H1 (cell line): ENCODE results near the gene LRRC49. TPM values are rescaled to one million over a fixed set of nuclear protein-coding genes. Genes with fewer than 3 reads are reported as not detected.

Experiments
- CTCF ChIA-PET: fragments of 300-600 bp; sonication (Branson Sonifier 250); formaldehyde crosslinking; loops from one replicate; lab custom pipeline; 2021; ENCODE audit not compliant: partially characterized antibody; lab: Charles Lee
- POLR2A ChIA-PET: fragments of 300-600 bp; sonication (Branson Sonifier 250); formaldehyde crosslinking; loops from one replicate; lab custom pipeline; 2021; ENCODE audit warnings: inconsistent platforms; ENCODE audit not compliant: partially characterized antibody; lab: Charles Lee
- DNase-seq, 2 experiments: peaks; one replicate each; pipeline versions ENCODE4 v3.0.0 to v3.0.0-alpha.2; 2010 to 2022; ENCODE audit warnings: low spot score in 2 of 2, low read depth in 1 of 2, mixed read lengths in 1 of 2
- FAIRE-seq: peaks from 2 replicates; lab custom pipeline; 2011; peaks lifted over from hg19 to GRCh38; lab: Jason Lieb, UNC
- H2AFZ ChIP-seq: 2 replicates; pipeline ENCODE4 v1.8.1; 2012; ENCODE audit warnings: low read length, inconsistent platforms
- H2AK5ac ChIP-seq: 2 replicates; pipeline ENCODE4 v1.6.1; 2013; ENCODE audit warnings: low read depth, low read length
- H2BK120ac ChIP-seq: replicated peaks from 2 replicates; pipeline ENCODE3; 2013; ENCODE audit warnings: low read depth, low read length, inconsistent platforms
- H2BK12ac ChIP-seq: 2 replicates; pipeline ENCODE4 v1.6.1; 2013; ENCODE audit warnings: low read depth, low read length
- H2BK15ac ChIP-seq: 2 replicates; pipeline ENCODE4 v1.6.1; 2013; ENCODE audit warnings: low read length
- H2BK20ac ChIP-seq: 2 replicates; pipeline ENCODE4 v1.6.1; 2013; ENCODE audit warnings: low read length
- H2BK5ac ChIP-seq: 2 replicates; pipeline ENCODE4 v1.6.1; 2013; ENCODE audit warnings: low read depth, low read length
- H3K14ac ChIP-seq: 2 replicates; pipeline ENCODE4 v1.6.1; 2013; ENCODE audit warnings: inconsistent platforms; ENCODE audit not compliant: insufficient read length
- H3K18ac ChIP-seq: 2 replicates; pipeline ENCODE4 v1.6.1; 2013; ENCODE audit warnings: low read length; ENCODE audit errors: extremely low read depth
- H3K23ac ChIP-seq: 2 replicates; pipeline ENCODE4 v1.6.1; 2013; ENCODE audit warnings: inconsistent platforms; ENCODE audit not compliant: insufficient read length
- H3K23me2 ChIP-seq: 2 replicates; pipeline ENCODE4 v1.6.1; 2013; ENCODE audit warnings: low read depth, low read length
- H3K27ac ChIP-seq: 2 replicates; pipeline ENCODE4 v1.6.1; 2011; ENCODE audit warnings: low read depth, low read length, inconsistent platforms
- H3K27me3 ChIP-seq, 4 experiments: replicated peaks in 1 of 4; 1 replicate in 1 of 4; 2 replicates in 3 of 4; pipeline versions ENCODE4 v1.6.1 to v1.8.1; 2011 to 2013; ENCODE audit warnings: low read length in 3 of 4, mild to moderate bottlenecking in 3 of 4, inconsistent platforms in 2 of 4, mixed read lengths in 2 of 4, moderate library complexity in 1 of 4; ENCODE audit not compliant: control insufficient read depth in 3 of 4, insufficient read depth in 3 of 4; ENCODE audit errors: extremely low read depth in 1 of 4
- H3K36me3 ChIP-seq, 4 experiments: 2 replicates each; pipeline versions ENCODE4 v1.6.1 to v1.8.1; 2011 to 2013; ENCODE audit warnings: mild to moderate bottlenecking in 4 of 4, low read length in 3 of 4, moderate library complexity in 2 of 4, control low read depth in 1 of 4, inconsistent platforms in 1 of 4; ENCODE audit not compliant: insufficient read depth in 4 of 4, control insufficient read depth in 2 of 4
- H3K4ac ChIP-seq: replicated peaks from 2 replicates; pipeline ENCODE3; 2013; ENCODE audit warnings: low read length, low read depth, mixed read lengths, inconsistent platforms; ENCODE audit not compliant: insufficient read length
- H3K4me1 ChIP-seq, 4 experiments: replicated peaks in 1 of 4; 1 replicate in 1 of 4; 2 replicates in 3 of 4; pipeline versions ENCODE4 v1.6.1 to v1.8.1; 2011 to 2013; ENCODE audit warnings: low read length in 3 of 4, inconsistent platforms in 2 of 4, mixed read lengths in 1 of 4; ENCODE audit not compliant: insufficient read depth in 4 of 4, control insufficient read depth in 3 of 4
- H3K4me2 ChIP-seq, 2 experiments: 2 replicates each; pipeline versions ENCODE4 v1.6.1 to v1.8.1; 2011 to 2013; ENCODE audit warnings: low read depth in 2 of 2, low read length in 2 of 2, control low read depth in 1 of 2, inconsistent platforms in 1 of 2, mild to moderate bottlenecking in 1 of 2; ENCODE audit not compliant: insufficient read depth in 1 of 2
- H3K4me3 ChIP-seq, 4 experiments: fragments of 200-600, 300-600 bp in 1 of 4; sonication (generic), shearing (Covaris generic), sonication (Bioruptor Twin) in 1 of 4; 2 replicates each; pipeline versions ENCODE4 v1.5.1 to v1.8.1; 2011 to 2016; ENCODE audit warnings: low read length in 4 of 4, low read depth in 3 of 4, control low read depth in 2 of 4, inconsistent platforms in 2 of 4, mild to moderate bottlenecking in 2 of 4, mixed read lengths in 1 of 4, moderate library complexity in 1 of 4; ENCODE audit not compliant: insufficient read depth in 2 of 4; ENCODE audit errors: extremely low read depth in 1 of 4
- H3K56ac ChIP-seq: replicated peaks from 2 replicates; pipeline ENCODE3; 2013; ENCODE audit warnings: low read depth, mild to moderate bottlenecking, mixed read lengths, low read length, inconsistent platforms; ENCODE audit not compliant: insufficient read length
- H3K79me1 ChIP-seq: 2 replicates; pipeline ENCODE4 v1.6.1; 2013; ENCODE audit warnings: low read depth, low read length, control low read depth
- H3K79me2 ChIP-seq, 2 experiments: 2 replicates each; pipeline versions ENCODE4 v1.6.1 to v1.8.1; 2012 to 2013; ENCODE audit warnings: low read length in 2 of 2, mild to moderate bottlenecking in 2 of 2, inconsistent platforms in 1 of 2; ENCODE audit not compliant: insufficient read depth in 2 of 2, control insufficient read depth in 1 of 2
- H3K9ac ChIP-seq, 4 experiments: replicated peaks in 1 of 4; 1 replicate in 1 of 4; 2 replicates in 3 of 4; pipeline versions ENCODE4 v1.6.1 to v1.8.1; 2011 to 2013; ENCODE audit warnings: low read depth in 3 of 4, low read length in 3 of 4, control low read depth in 2 of 4, mild to moderate bottlenecking in 2 of 4, moderate library complexity in 2 of 4, inconsistent platforms in 1 of 4; ENCODE audit errors: extremely low read depth in 1 of 4
- H3K9me3 ChIP-seq, 2 experiments: 2 replicates each; pipeline versions ENCODE4 v1.6.1 to v1.8.1; 2012 to 2013; ENCODE audit warnings: mild to moderate bottlenecking in 2 of 2, moderate library complexity in 2 of 2, control low read depth in 1 of 2, inconsistent platforms in 1 of 2, low read depth in 1 of 2, low read length in 1 of 2, mixed read lengths in 1 of 2; ENCODE audit not compliant: insufficient read depth in 2 of 2
- H4K20me1 ChIP-seq, 2 experiments: replicated peaks in 1 of 2; 2 replicates each; pipeline versions ENCODE3 to v1.8.1; 2011 to 2013; ENCODE audit warnings: inconsistent platforms in 2 of 2, low read length in 2 of 2, mild to moderate bottlenecking in 1 of 2; ENCODE audit not compliant: insufficient read depth in 2 of 2, control insufficient read depth in 1 of 2
- H4K5ac ChIP-seq: 2 replicates; pipeline ENCODE4 v1.6.1; 2013; ENCODE audit warnings: low read length, low read depth, mixed read lengths, inconsistent platforms; ENCODE audit not compliant: insufficient read length
- H4K8ac ChIP-seq: 2 replicates; pipeline ENCODE4 v1.8.0; 2013; ENCODE audit warnings: mild to moderate bottlenecking, moderate library complexity, low read length, inconsistent platforms; ENCODE audit not compliant: insufficient read depth; ENCODE audit errors: extremely low read depth
- H4K91ac ChIP-seq: replicated peaks from 2 replicates; pipeline ENCODE3; 2013; ENCODE audit warnings: low read length, mixed read lengths, inconsistent platforms; ENCODE audit not compliant: insufficient read length
- SP1 ChIP-seq: IDR thresholded peaks from 2 replicates; pipeline ENCODE4 v1.6.1; 2011; ENCODE audit warnings: low read depth, low read length
- WGBS, 2 experiments: shearing (Covaris generic) in 1 of 2; methylation state at CpG; one replicate each; pipeline versions ENCODE4 v1.1.6 to v1.1.7; 2013 to 2015; ENCODE audit warnings: low lambda C conversion rate in 2 of 2, mixed read lengths in 2 of 2, inconsistent platforms in 1 of 2, low coverage in 1 of 2, missing lambda C conversion rate in 1 of 2; ENCODE audit not compliant: insufficient replicate concordance in 2 of 2, insufficient coverage in 1 of 2, insufficient read length in 1 of 2; ENCODE audit errors: extremely low coverage in 1 of 2, missing lambda C conversion rate in 1 of 2; 5-methylcytosine and 5-hydroxymethylcytosine counted together
- polyA plus RNA-seq, 7 experiments: library from polyadenylated mRNA; depleted of rRNA in 3 of 7; stranded (reverse) in 5 of 7; unstranded in 2 of 7; fragments of >200 nt in 5 of 7; fragments of 200-250 nt in 2 of 7; gene quantifications; 1 replicate in 5 of 7; 2 replicates in 1 of 7; 4 replicates in 1 of 7; pipeline versions ENCODE4 v1.2.1 to v1.2.3, GENCODE V29; 2011 to 2013; ENCODE audit warnings: missing spikeins in 2 of 7, mixed read lengths in 2 of 7
- total RNA-seq: library from RNA; stranded (reverse); fragmentation: NEBNext Ultra II Directional; extraction: Animal tissue kit (Norgen Biotek cat#: 25700); gene quantifications from 2 replicates; pipeline ENCODE4 v1.2.1, GENCODE V29; 2021

The LRRC49 gene
- total and polyA plus RNA-seq, 2 of the 8 experiments (the other 6 are each of a cell fraction or from before 2014, with no cell fraction given) = 5.0 to 10.4 TPM

- no peak overlapping the region for H2BK120ac ChIP-seq
- no peak overlapping the region for H4K91ac ChIP-seq
- WGBS, 2 experiments = 84% methylated on average over 2 of the region's 2 CpGs; no CpG with 5 or more reads in 1 of the 2 experiments
- no peak overlapping the region for H2BK5ac ChIP-seq
- H3K4me1 ChIP-seq = no peaks in the 10 kb centered on the region
- no peak overlapping the region for H3K14ac ChIP-seq
- no peak for DNase-seq
- no peak overlapping the region for H3K9ac ChIP-seq
- H3K23ac ChIP-seq = no peak overlapping the region
- H3K4ac ChIP-seq = no peak overlapping the region
- no peaks in the 10 kb centered on the region for H4K20me1 ChIP-seq
- H3K27ac ChIP-seq = no peak overlapping the region
- no peak overlapping the region for H3K4me2 ChIP-seq
- ChIA-PET POLR2A (no interaction called here), CTCF (interaction anchor here (0.5 to 0.9 kb wide), 2 partner anchors 9 to 685 kb away, joined by 3 to 5 read pairs; no protein-coding TSS in a partner anchor)
- H3K9me3 ChIP-seq = no peaks in the 10 kb centered on the region
- H2AFZ ChIP-seq = no peak overlapping the region
- no peak overlapping the region for H4K5ac ChIP-seq
- H3K56ac ChIP-seq = no peak overlapping the region
- H4K8ac ChIP-seq = no peak overlapping the region
- no peaks in the 10 kb centered on the region for H3K36me3 ChIP-seq
- H3K4me3 ChIP-seq = no peak overlapping the region
- no peaks in the 10 kb centered on the region for H3K23me2 ChIP-seq
- H3K79me2 ChIP-seq = no peaks in the 10 kb centered on the region
- TF ChIP-seq SP1 = no peak
- TF ChIP-seq, all 59 proteins: peak for 0
- Histone ChIP-seq H3K18ac (no peak overlapping the region), H3K79me1 (no peaks in the 10 kb centered on the region), H3K27me3 (no peaks in the 10 kb centered on the region; a peak in 3 of 7 replicates), H2AK5ac (no peak overlapping the region), H2BK15ac (no peak overlapping the region), H2BK20ac (no peak overlapping the region), H2BK12ac (no peak overlapping the region)
- FAIRE-seq = no peak
Observed at GRCh38 chr15:71094137-71094536, 201.5 kb downstream of the LRRC49 start.
